Right lobe of liver (tissue), 6 donors: Measurements from ENCODE around the gene WDR5. TPM values are rescaled to one million over a fixed set of nuclear protein-coding genes. Genes with fewer than 3 reads are reported as not detected.
A peak's percentile ranks its signal among the peaks of the same experiment; 100 is the strongest.

ENCODE experiments used
- ATAC-seq, 4 donors: fragments of 200-7000 bp; cut with Tn5 transposase; one replicate each; pipeline ENCODE4 v1.9.1; 2020; ENCODE audit warnings: mild to moderate bottlenecking in 4 of 4, moderate library complexity in 4 of 4
- DNase-seq, 3 donors: peaks; one replicate each; pipeline ENCODE4 v3.0.0-alpha.2; 2020
- H3K27ac ChIP-seq, 3 donors: fragments of 200-600 bp; one replicate each; pipeline ENCODE4 v1.8.0; 2022
- H3K27me3 ChIP-seq, 2 donors: fragments of 200-600 bp; one replicate each; pipeline ENCODE4 v1.8.0; 2022
- H3K36me3 ChIP-seq, 4 donors: fragments of 200-600 bp; sonication (generic) in 1 of 4; one replicate each; pipeline versions ENCODE4 v1.5.1 to v1.8.0; 2017 to 2022; ENCODE audit warnings: control low read depth in 1 of 4
- H3K4me1 ChIP-seq, 4 donors: fragments of 200-600 bp; sonication (generic) in 1 of 4; one replicate each; pipeline versions ENCODE4 v1.5.1 to v1.8.0; 2017 to 2022; ENCODE audit warnings: control low read depth in 1 of 4
- H3K4me3 ChIP-seq, 3 donors: fragments of 200-600 bp; one replicate each; pipeline ENCODE4 v1.8.0; 2022
- H3K9me3 ChIP-seq, 4 donors: fragments of 200-600 bp; sonication (generic) in 1 of 4; one replicate each; pipeline versions ENCODE4 v1.5.1 to v1.8.0; 2017 to 2022; ENCODE audit warnings: control low read depth in 1 of 4
- CTCF ChIP-seq, 4 donors: fragments of 200-600 bp in 3 of 4; fragments of 450-650 bp in 1 of 4; IDR thresholded peaks; one replicate each; pipeline versions ENCODE4 v1.5.1 to v1.8.0; 2016 to 2022; ENCODE audit warnings: antibody characterized with exemption in 4 of 4, mild to moderate bottlenecking in 2 of 4
- POLR2A ChIP-seq: fragments of 450-650 bp; IDR thresholded peaks from one replicate; pipeline ENCODE4 v1.6.1; 2017; ENCODE audit warnings: antibody characterized with exemption, mild to moderate bottlenecking
- WGBS: methylation state at CpG from one replicate; pipeline ENCODE4 v1.1.6; 2018; ENCODE audit warnings: low coverage, low lambda C conversion rate; ENCODE audit not compliant: insufficient coverage; ENCODE audit errors: missing lambda C conversion rate; 5-methylcytosine and 5-hydroxymethylcytosine counted together
- intact Hi-C, 2 donors: fragments of 100-400 bp; cut with DNase I; formaldehyde crosslinking; loops; one replicate each; pipeline versions ENCODE4 v1.11.2 to v1.14.1; 2022
- total RNA-seq, 6 experiments: library from RNA; depleted of rRNA in 2 of 6; stranded (reverse); fragments of >200 nt in 2 of 6; fragmentation: NEBNext Ultra II Directional in 3 of 6; extraction: Animal tissue kit (Norgen Biotek cat#: 25700) in 3 of 6; gene quantifications; one replicate each; pipeline versions ENCODE4 v1.1.0 to v1.2.4, GENCODE V29; 2016 to 2023
- donor health status: DM: no; HTN: yes; CAD: no.
- donor health status: DM: no; HTN: no; CAD: no.
- donor health status: DM: no; HTN: no; CAD: no.
- donor health status: DM: no; HTN: yes; CAD: no.
- donor health status: DM: no; HTN: yes; CAD: no.

The WDR5 gene
- total RNA-seq, 6 experiments from 2014 or later: 16.6 to 24.0 (median 19.9) TPM

GRCh38 chr9:134152022-134152448 is 16.2 kb downstream of the WDR5 start:
- peak in 1 of 3 donors; percentile 53 for DNase-seq
- TF ChIP-seq CTCF (IDR thresholded peaks at IDR 0.05): no peak
- TF ChIP-seq POLR2A: no peak
- H3K9me3 ChIP-seq: no peaks in the 10 kb centered on the region
- no peaks in the 10 kb centered on the region for H3K4me1 ChIP-seq
- intact Hi-C loops: no loop called here
- no peaks in the 10 kb centered on the region for H3K27me3 ChIP-seq
- H3K27ac ChIP-seq: no peak overlapping the region
- H3K4me3 ChIP-seq: no peak overlapping the region
- peaks cover 11 to 81% (median 36%) of the 10 kb centered on the region in 4 donors for H3K36me3 ChIP-seq
- ATAC-seq: peak in 3 of 4 donors; percentile 8 to 24 (median 14)
- WGBS: 90% methylated on average over 4 of the region's 14 CpGs

GRCh38 chr9:134152488-134152887 is 16.6 kb downstream of the WDR5 start:
- TF ChIP-seq POLR2A: no peak
- no peaks in the 10 kb centered on the region for H3K27me3 ChIP-seq
- no peak overlapping the region for H3K27ac ChIP-seq
- DNase-seq: peak in 1 of 3 donors; percentile 42
- H3K4me3 ChIP-seq: no peak overlapping the region
- WGBS: no CpG with 5 or more reads among the region's 11 CpGs
- H3K9me3 ChIP-seq: no peaks in the 10 kb centered on the region
- H3K4me1 ChIP-seq: no peaks in the 10 kb centered on the region
- peaks cover 11 to 81% (median 38%) of the 10 kb centered on the region in 4 donors for H3K36me3 ChIP-seq
- intact Hi-C loops: no loop called here
- no peak for ATAC-seq

GRCh38 chr9:134153450-134153849 is 17.6 kb downstream of the WDR5 start:
- no peaks in the 10 kb centered on the region for H3K27me3 ChIP-seq
- 93% methylated on average over 8 of the region's 23 CpGs for WGBS
- ATAC-seq (no peak), DNase-seq (no peak)
- no peaks in the 10 kb centered on the region for H3K9me3 ChIP-seq
- H3K4me1 ChIP-seq: no peaks in the 10 kb centered on the region
- H3K4me3 ChIP-seq: no peak overlapping the region
- intact Hi-C loops: no loop called here
- no peak overlapping the region for H3K27ac ChIP-seq
- H3K36me3 ChIP-seq: peaks cover 11 to 83% (median 42%) of the 10 kb centered on the region in 4 donors
- TF ChIP-seq POLR2A: no peak

GRCh38 chr9:134154262-134154701 is 18.4 kb downstream of the WDR5 start:
- intact Hi-C loops: no loop called here
- no CpG with 5 or more reads among the region's 27 CpGs for WGBS
- TF ChIP-seq POLR2A: no peak
- no peak overlapping the region for H3K27ac ChIP-seq
- H3K9me3 ChIP-seq: no peaks in the 10 kb centered on the region
- no peaks in the 10 kb centered on the region for H3K27me3 ChIP-seq
- no peak overlapping the region for H3K4me3 ChIP-seq
- peak in 2 of 3 donors; percentile 40 to 56 for DNase-seq
- H3K36me3 ChIP-seq: peaks cover 11 to 78% (median 42%) of the 10 kb centered on the region in 4 donors
- ATAC-seq: no peak
- no peaks in the 10 kb centered on the region for H3K4me1 ChIP-seq

- 88% methylated on average over 10 of the region's 20 CpGs for WGBS
- Histone ChIP-seq H3K4me1 (no peaks in the 10 kb centered on the region), H3K36me3 (peaks cover 11 to 63% (median 39%) of the 10 kb centered on the region in 4 donors), H3K9me3 (no peaks in the 10 kb centered on the region), H3K27ac (no peak overlapping the region), H3K27me3 (no peaks in the 10 kb centered on the region), H3K4me3 (no peak overlapping the region)
- intact Hi-C loops: loop anchor here in 1 of 2 donors (5.0 kb wide), 1 partner anchor 834 kb away; no protein-coding TSS in a partner anchor
- no peak for TF ChIP-seq CTCF (IDR thresholded peaks at IDR 0.05)
- ATAC-seq: no peak
- DNase-seq: peak in 1 of 3 donors; percentile 39
Observed at GRCh38 chr9:134155812-134156377, 20.0 kb downstream of the WDR5 start.
